Lower leg skin (tissue), 4 donors: ENCODE measurements around the gene ZDHHC14. TPM values are rescaled to one million over a fixed set of nuclear protein-coding genes. Genes with fewer than 3 reads are reported as not detected.

Source experiments
- DNase-seq, 2 donors: peaks; one replicate each; pipeline ENCODE4 v3.0.0-alpha.2; 2019; ENCODE audit warnings: low spot score in 2 of 2
- H3K4me3 ChIP-seq: fragments of 200-600 bp; sonication (generic); 2 replicates; pipeline ENCODE4 v1.5.1; 2017; ENCODE audit warnings: mild to moderate bottlenecking, low read depth; ENCODE audit not compliant: poor library complexity, severe bottlenecking
- POLR2A ChIP-seq, 2 donors: fragments of 450-650 bp; IDR thresholded peaks; one replicate each; pipeline ENCODE4 v1.6.1; 2016 to 2017; ENCODE audit warnings: antibody characterized with exemption in 2 of 2, mild to moderate bottlenecking in 1 of 2, moderate library complexity in 1 of 2
- WGBS, 2 donors: methylation state at CpG; one replicate each; pipeline ENCODE4 v1.1.5; 2018; 5-methylcytosine and 5-hydroxymethylcytosine counted together
- intact Hi-C: fragments of 100-400 bp; cut with DNase I; formaldehyde crosslinking; loops from one replicate; pipeline ENCODE4 v1.15.0; 2023; ENCODE audit warnings: low total_unique reads
- total RNA-seq, 4 donors: library from RNA; depleted of rRNA; stranded (reverse); fragments of >200 nt; gene quantifications; one replicate each; pipeline ENCODE4 v1.1.0, GENCODE V29; 2016
- TF ChIP-seq, protein P1 (sequence below), 3 donors: fragments of 450-650 bp; IDR thresholded peaks; one replicate each; pipeline ENCODE4 v1.5.1; 2016; ENCODE audit warnings: antibody characterized with exemption in 3 of 3, mild to moderate bottlenecking in 3 of 3, moderate library complexity in 2 of 3

Gene ZDHHC14
- total RNA-seq, 4 donors from 2014 or later = 4.5 to 8.3 (median 6.1) TPM

DNA sequence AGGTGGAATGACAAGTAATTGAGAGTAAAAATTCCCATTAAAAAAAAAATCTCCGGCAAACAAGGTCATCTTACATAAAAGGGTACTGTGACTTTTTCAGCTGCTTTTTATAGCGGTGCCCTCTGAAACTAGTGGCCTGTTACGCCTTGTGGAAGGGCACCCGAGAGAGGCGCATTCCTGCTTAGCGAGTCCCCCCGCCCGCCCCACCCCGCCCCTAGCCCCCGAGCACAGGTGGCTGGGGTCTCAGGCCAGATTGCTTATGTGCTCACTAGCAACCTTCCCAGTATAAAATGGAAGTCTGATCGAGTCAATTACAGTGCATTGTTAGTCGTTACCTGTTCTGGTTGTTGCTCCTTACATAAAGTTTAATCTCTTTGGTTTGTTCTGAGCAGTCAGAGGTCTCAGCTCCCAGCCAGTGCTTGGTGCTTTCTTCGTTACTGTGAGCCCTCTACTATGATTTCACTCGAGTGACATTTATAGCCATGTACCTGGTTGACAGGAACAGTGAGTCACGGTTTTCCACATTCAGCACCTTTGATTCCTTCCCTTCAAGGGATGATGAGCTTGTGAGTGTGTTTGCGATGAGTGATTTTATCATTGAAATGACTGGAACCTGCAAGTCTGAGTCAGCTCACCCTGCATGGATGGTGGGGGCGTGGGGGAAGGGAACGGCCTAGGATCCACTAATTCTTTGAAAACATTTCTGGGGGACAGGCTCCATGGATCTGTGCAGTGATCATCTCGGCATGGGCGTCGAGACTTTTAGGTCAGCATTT lies 47.6 kb downstream of the ZDHHC14 start:
- H3K4me3 ChIP-seq = no peak overlapping the region
- DNase-seq = no peak
- TF ChIP-seq, protein P1, sequence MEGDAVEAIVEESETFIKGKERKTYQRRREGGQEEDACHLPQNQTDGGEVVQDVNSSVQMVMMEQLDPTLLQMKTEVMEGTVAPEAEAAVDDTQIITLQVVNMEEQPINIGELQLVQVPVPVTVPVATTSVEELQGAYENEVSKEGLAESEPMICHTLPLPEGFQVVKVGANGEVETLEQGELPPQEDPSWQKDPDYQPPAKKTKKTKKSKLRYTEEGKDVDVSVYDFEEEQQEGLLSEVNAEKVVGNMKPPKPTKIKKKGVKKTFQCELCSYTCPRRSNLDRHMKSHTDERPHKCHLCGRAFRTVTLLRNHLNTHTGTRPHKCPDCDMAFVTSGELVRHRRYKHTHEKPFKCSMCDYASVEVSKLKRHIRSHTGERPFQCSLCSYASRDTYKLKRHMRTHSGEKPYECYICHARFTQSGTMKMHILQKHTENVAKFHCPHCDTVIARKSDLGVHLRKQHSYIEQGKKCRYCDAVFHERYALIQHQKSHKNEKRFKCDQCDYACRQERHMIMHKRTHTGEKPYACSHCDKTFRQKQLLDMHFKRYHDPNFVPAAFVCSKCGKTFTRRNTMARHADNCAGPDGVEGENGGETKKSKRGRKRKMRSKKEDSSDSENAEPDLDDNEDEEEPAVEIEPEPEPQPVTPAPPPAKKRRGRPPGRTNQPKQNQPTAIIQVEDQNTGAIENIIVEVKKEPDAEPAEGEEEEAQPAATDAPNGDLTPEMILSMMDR (IDR thresholded peaks at IDR 0.05) = no peak
- no peak for TF ChIP-seq POLR2A (IDR thresholded peaks at IDR 0.05)
- WGBS, 2 donors = 65 to 69% methylated on average over 21 of the region's 21 CpGs
- intact Hi-C loops = no loop called here

DNA sequence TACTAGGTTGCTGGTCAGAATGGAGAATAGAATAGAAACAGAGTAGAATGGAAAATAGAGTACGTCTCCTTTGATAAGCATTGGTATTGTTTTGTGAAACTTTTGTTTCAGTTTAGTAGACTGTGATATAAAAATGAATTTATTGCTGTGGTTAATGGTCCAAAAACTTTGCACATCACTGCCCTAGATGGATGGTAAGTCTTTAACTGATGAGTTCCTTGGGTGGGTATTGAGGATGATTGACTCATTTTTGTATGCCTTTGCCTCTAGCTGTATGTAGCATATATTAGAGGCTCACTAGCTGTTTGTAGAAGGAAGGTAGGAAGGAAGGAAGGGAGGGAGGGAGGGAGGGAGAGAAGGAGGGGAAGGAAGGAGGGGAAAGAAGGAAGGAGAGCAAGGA lies 48.3 kb downstream of the ZDHHC14 start:
- WGBS, 2 donors = 89 to 94% methylated on average over 1 of the region's 1 CpG
- no peak overlapping the region for H3K4me3 ChIP-seq
- no peak for TF ChIP-seq POLR2A (IDR thresholded peaks at IDR 0.05)
- TF ChIP-seq, protein P1 (IDR thresholded peaks at IDR 0.05) = no peak
- intact Hi-C loops = no loop called here
- no peak for DNase-seq

DNA sequence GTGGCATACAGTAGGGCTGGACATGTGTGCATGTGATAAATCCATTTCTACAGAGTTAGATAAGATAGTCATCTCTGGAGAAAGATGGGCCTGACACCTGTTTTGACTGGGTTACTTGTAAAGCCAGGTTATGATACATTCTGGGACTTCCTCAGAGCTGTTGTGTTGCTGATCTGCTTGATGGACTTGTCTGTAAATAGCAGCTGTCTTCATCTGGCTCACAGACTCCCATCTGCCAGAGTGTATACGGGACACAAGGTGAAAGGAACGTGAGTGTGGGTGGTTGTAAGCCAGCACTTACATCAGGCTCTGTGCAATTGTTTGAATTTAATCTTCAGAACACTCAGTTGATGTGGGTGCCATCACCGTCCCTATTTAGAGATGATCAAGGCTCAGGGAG lies 49.8 kb downstream of the ZDHHC14 start:
- 78 to 84% methylated on average over 3 of the region's 3 CpGs for WGBS, 2 donors
- intact Hi-C loops = no loop called here
- H3K4me3 ChIP-seq = no peak overlapping the region
- no peak for TF ChIP-seq POLR2A (IDR thresholded peaks at IDR 0.05)
- TF ChIP-seq, protein P1 (IDR thresholded peaks at IDR 0.05) = no peak
- no peak for DNase-seq

DNA sequence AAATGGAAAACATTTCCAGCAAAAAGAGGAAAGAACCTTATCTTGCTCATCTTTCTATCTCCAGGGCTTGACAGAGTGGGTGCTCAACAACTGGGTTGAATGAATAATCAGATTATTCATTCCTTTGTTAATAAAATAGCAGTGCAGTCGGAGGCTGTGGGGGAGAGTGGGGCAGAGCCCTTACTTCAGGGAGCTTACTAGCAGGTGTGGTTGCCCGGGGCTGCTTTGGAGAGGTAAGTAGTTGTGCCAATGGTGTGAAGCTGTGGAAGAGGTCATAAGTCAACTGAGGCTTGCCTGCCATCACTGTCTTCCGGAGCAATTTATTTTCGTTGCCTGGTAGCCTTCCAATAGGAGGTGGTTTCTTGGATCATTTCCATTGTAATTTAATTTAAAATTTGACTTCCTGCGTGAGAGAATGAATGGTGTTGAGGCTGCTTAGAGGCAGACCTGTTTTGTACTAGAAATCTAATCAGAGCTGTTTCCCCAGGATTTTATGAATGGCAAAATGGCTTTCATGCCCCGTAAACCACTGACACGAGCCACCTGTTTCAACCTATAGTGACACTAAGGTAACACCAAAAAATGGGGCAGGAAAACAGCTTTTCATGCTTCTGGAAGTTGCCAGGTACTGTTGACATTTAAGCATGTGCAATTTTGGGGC lies 51.4 kb downstream of the ZDHHC14 start:
- 47 to 50% methylated on average over 7 of the region's 7 CpGs for WGBS, 2 donors
- no peak for DNase-seq
- intact Hi-C loops = no loop called here
- TF ChIP-seq POLR2A (IDR thresholded peaks at IDR 0.05) = no peak
- TF ChIP-seq, protein P1 (IDR thresholded peaks at IDR 0.05) = no peak
- H3K4me3 ChIP-seq = no peak overlapping the region

DNA sequence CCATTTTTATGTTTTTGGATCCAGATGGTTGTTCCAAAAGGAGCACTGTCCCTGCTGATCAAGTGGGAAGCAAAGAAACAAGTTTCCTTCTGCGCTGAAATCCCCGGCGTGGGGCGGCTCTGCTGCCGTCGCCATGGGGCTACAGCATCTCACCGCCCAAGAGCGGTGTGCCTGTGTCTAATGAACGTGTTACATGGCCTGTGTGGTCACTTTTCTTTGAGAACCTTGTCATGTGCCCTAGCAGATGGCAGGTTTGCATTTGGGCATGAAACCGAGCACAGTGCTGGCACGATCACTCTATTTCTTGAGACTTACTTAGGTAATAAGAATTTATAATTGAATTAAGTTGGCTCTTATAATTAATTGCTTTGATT lies 51.9 kb downstream of the ZDHHC14 start:
- intact Hi-C loops = no loop called here
- no peak for DNase-seq
- 94% methylated on average over 11 of the region's 11 CpGs for WGBS, 2 donors
- no peak for TF ChIP-seq POLR2A (IDR thresholded peaks at IDR 0.05)
- TF ChIP-seq, protein P1 (IDR thresholded peaks at IDR 0.05) = no peak
- H3K4me3 ChIP-seq = no peak overlapping the region
